K562 (cell line): ENCODE results near the gene NPR1. TPM values are rescaled to one million over a fixed set of nuclear protein-coding genes. Genes with fewer than 3 reads are reported as not detected.

ENCODE experiments used
- AFF4 ChIP-seq: sonication (generic); formaldehyde crosslinking; IDR thresholded peaks from 2 replicates; pipeline ENCODE4 v1.8.0; 2023; ENCODE audit warnings: mild to moderate bottlenecking, missing genetic modification reagents
- ATF1 ChIP-seq, 2 experiments: fragments of 450-650 bp in 1 of 2; IDR thresholded peaks; 2 replicates each; pipeline ENCODE4 v1.6.1; 2016; ENCODE audit warnings: missing compliant biosample characterization in 1 of 2, missing genetic modification characterization in 1 of 2
- BRD9 ChIP-seq: fragments of 450-650 bp; IDR thresholded peaks from 2 replicates; pipeline ENCODE4 v1.6.1; 2018; ENCODE audit warnings: low read depth; ENCODE audit not compliant: partially characterized antibody
- BRF1 ChIP-seq: IDR thresholded peaks from 3 replicates; pipeline ENCODE4 v1.6.1; 2011; ENCODE audit warnings: borderline replicate concordance, mild to moderate bottlenecking; ENCODE audit not compliant: insufficient read length; ENCODE audit errors: extremely low read depth
- C11orf30 ChIP-seq: fragments of 450-650 bp; IDR thresholded peaks from 2 replicates; pipeline ENCODE4 v1.6.1; 2016; ENCODE audit warnings: low read depth, mild to moderate bottlenecking
- CTCF ChIP-seq, 3 experiments: IDR thresholded peaks in 2 of 3; conservative IDR thresholded peaks in 1 of 3; 2 replicates each; pipeline ENCODE4 v1.5.1; 2011 to 2012; ENCODE audit warnings: low read length in 3 of 3, mild to moderate bottlenecking in 3 of 3, control low read depth in 2 of 3, improper control_type of control experiment in 1 of 3, inconsistent platforms in 1 of 3, low read depth in 1 of 3, mixed read lengths in 1 of 3, moderate library complexity in 1 of 3; ENCODE audit not compliant: insufficient read depth in 2 of 3
- FOXA1 ChIP-seq: fragments of 450-650 bp; IDR thresholded peaks from 2 replicates; pipeline ENCODE4 v1.6.1; 2016; ENCODE audit warnings: mild to moderate bottlenecking, borderline replicate concordance
- FOXM1 ChIP-seq, 2 experiments: fragments of 450-650 bp in 1 of 2; sonication (generic) in 1 of 2; formaldehyde crosslinking in 1 of 2; IDR thresholded peaks; 2 replicates each; pipeline versions ENCODE4 v1.6.1 to v1.9.0; 2017 to 2022; ENCODE audit warnings: low read depth in 2 of 2, mild to moderate bottlenecking in 2 of 2, missing genetic modification reagents in 1 of 2, moderate library complexity in 1 of 2
- GTF2F1 ChIP-seq: IDR thresholded peaks from 2 replicates; pipeline ENCODE4 v1.6.1; 2011; ENCODE audit warnings: low read depth, low read length, improper control_type of control experiment
- LCOR ChIP-seq: sonication (generic); formaldehyde crosslinking; IDR thresholded peaks from 2 replicates; pipeline ENCODE4 v1.8.0; 2022; ENCODE audit warnings: mild to moderate bottlenecking, missing genetic modification reagents
- MBD2 ChIP-seq: sonication (generic); IDR thresholded peaks from 2 replicates; pipeline ENCODE4 v1.6.1; 2016; ENCODE audit warnings: low read depth, borderline replicate concordance
- MTA3 ChIP-seq: fragments of 450-650 bp; formaldehyde crosslinking; IDR thresholded peaks from 2 replicates; pipeline ENCODE4 v1.6.1; 2017; ENCODE audit warnings: mild to moderate bottlenecking, borderline replicate concordance
- PHF8 ChIP-seq: fragments of 200-600 bp; sonication (generic); IDR thresholded peaks from 2 replicates; pipeline ENCODE4 v1.6.1; 2012; ENCODE audit warnings: mixed run types, mild to moderate bottlenecking, inconsistent platforms, low read length, moderate library complexity, borderline replicate concordance
- RAD21 ChIP-seq, 2 experiments: fragments of 250-450 bp in 1 of 2; fragments of 450-650 bp in 1 of 2; sonication (Bioruptor Pico) in 1 of 2; formaldehyde crosslinking in 1 of 2; IDR thresholded peaks in 1 of 2; conservative IDR thresholded peaks in 1 of 2; 2 replicates each; pipeline versions ENCODE4 v1.4.0 to v1.8.0; 2020 to 2022; ENCODE audit warnings: mild to moderate bottlenecking in 2 of 2, moderate library complexity in 1 of 2
- SIN3B ChIP-seq: fragments of 450-650 bp; IDR thresholded peaks from 2 replicates; pipeline ENCODE4 v1.6.1; 2017; ENCODE audit warnings: low read depth, mild to moderate bottlenecking, moderate library complexity
- SIX5 ChIP-seq, 2 experiments: IDR thresholded peaks; 2 replicates each; pipeline ENCODE4 v1.6.1; 2011; ENCODE audit warnings: low read length in 2 of 2, borderline replicate concordance in 1 of 2, low read depth in 1 of 2, mild to moderate bottlenecking in 1 of 2, moderate library complexity in 1 of 2; ENCODE audit not compliant: insufficient read depth in 1 of 2
- SMARCA4 ChIP-seq: fragments of 450-650 bp; IDR thresholded peaks from 2 replicates; pipeline ENCODE4 v1.6.1; 2016
- VEZF1 ChIP-seq: fragments of 200-800 bp; sonication (Bioruptor generic); IDR thresholded peaks from 2 replicates; pipeline ENCODE4 v1.6.1; 2017; ENCODE audit warnings: missing genetic modification characterization, missing compliant biosample characterization
- ZFP36 ChIP-seq: fragments of 150-350 bp; IDR thresholded peaks from 2 replicates; pipeline ENCODE4 v1.6.1; 2018; ENCODE audit warnings: low read length, low read depth; ENCODE audit not compliant: partially characterized antibody
- polyA plus RNA-seq, 8 experiments: library from polyadenylated mRNA; depleted of rRNA in 4 of 8; stranded (reverse) in 5 of 8; unstranded in 3 of 8; fragments of >200 nt; fragmentation: Nextera tagmentation in 2 of 8; fragmentation: Illumina TruSeq in 1 of 8; extraction: Ambion mirVana in 2 of 8; extraction: Trizol in 1 of 8; gene quantifications; 2 replicates each; pipeline versions ENCODE4 v1.2.1 to v1.2.3, GENCODE V29; 2011 to 2014; ENCODE audit warnings: inconsistent platforms in 1 of 8, missing spikeins in 1 of 8
- total RNA-seq, 7 experiments: library from RNA; depleted of rRNA in 6 of 7; stranded (reverse); fragments of >200 nt in 6 of 7; fragmentation: Illumina TruSeq in 2 of 7; extraction: Trizol in 2 of 7; gene quantifications; 2 replicates each; pipeline versions ENCODE4 v1.2.1 to v1.2.3, GENCODE V29; 2011 to 2021; ENCODE audit warnings: low replicate concordance in 1 of 7

The NPR1 gene
- total and polyA plus RNA-seq, 9 of the 15 experiments (the other 6 are each of a cell fraction or from before 2014, with no cell fraction given) = 0.05 to 0.16 (median 0.06) TPM; not detected in 6

- TF ChIP-seq SIX5 (IDR thresholded peaks at IDR 0.05; ENCODE audit: borderline replicate concordance in 1 of 2, insufficient read depth in 1 of 2, low read depth in 1 of 2, low read length in 2 of 2) = no peak
- TF ChIP-seq BRD9 = peak; percentile 99
- TF ChIP-seq CTCF (IDR thresholded peaks at IDR 0.05 in 2 of 3, conservative IDR thresholded peaks at IDR 0.05 in 1 of 3; ENCODE audit: insufficient read depth in 2 of 3, low read depth in 1 of 3, low read length in 3 of 3) = peak in 2 of 3 experiments; percentile 61 to 63; a peak in 4 of 6 replicates
- TF ChIP-seq RAD21 (CRISPR knock-in tag; conservative IDR thresholded peaks at IDR 0.05 in 1 of 2, IDR thresholded peaks at IDR 0.05 in 1 of 2) = no peak; a peak in 1 of 4 replicates
- peak; percentile 67 for TF ChIP-seq BRF1
- peak; percentile 88 for TF ChIP-seq AFF4 (CRISPR knock-in tag)
- TF ChIP-seq MTA3 = peak; percentile 51; the same call in 1 of the 2 replicates
- peak; percentile 9 for TF ChIP-seq ZFP36
- TF ChIP-seq MBD2 = peak; percentile 98
- TF ChIP-seq VEZF1 (CRISPR knock-in tag) = peak; percentile 52
- TF ChIP-seq FOXM1 (IDR thresholded peaks at IDR 0.05; ENCODE audit: low read depth) = peak; percentile 88
- TF ChIP-seq FOXM1 (CRISPR knock-in tag; IDR thresholded peaks at IDR 0.05; ENCODE audit: low read depth) = no peak
- TF ChIP-seq PHF8 = peak; percentile 80; the same call in 1 of the 2 replicates
- TF ChIP-seq GTF2F1 = peak; percentile 24; the same call in 1 of the 2 replicates
- no peak for TF ChIP-seq FOXA1
- peak; percentile 93 for TF ChIP-seq SIN3B
- no peak for TF ChIP-seq ATF1 (CRISPR knock-in tag; IDR thresholded peaks at IDR 0.05)
- peak; percentile 97 for TF ChIP-seq ATF1 (tag; IDR thresholded peaks at IDR 0.05)
- TF ChIP-seq C11orf30 = peak; percentile 94
- TF ChIP-seq SMARCA4 = peak; percentile 12; the same call in 1 of the 2 replicates
- peak; percentile 99 for TF ChIP-seq LCOR (CRISPR knock-in tag)
Measured at GRCh38 chr1:153670859-153671627, 7.4 kb upstream of the NPR1 start, which contains the start of gene ILF2 (continued).
